Coronary artery (tissue), 2 donors: ENCODE data around the gene NAPEPLD.

ENCODE experiments used
- DNase-seq: peaks from one replicate; pipeline ENCODE4 v3.0.0-alpha.2; 2017; ENCODE audit warnings: low spot score
- H3K27ac ChIP-seq, 2 donors: fragments of 200-600 bp; sonication (generic); one replicate each; pipeline ENCODE4 v1.5.1; 2016 to 2019
- H3K4me3 ChIP-seq: fragments of 200-600 bp; sonication (generic); 2 replicates; pipeline ENCODE4 v1.5.1; 2016; ENCODE audit warnings: mild to moderate bottlenecking, moderate library complexity
- CTCF ChIP-seq: fragments of 200-600 bp; sonication (generic); IDR thresholded peaks from one replicate; pipeline ENCODE4 v1.5.1; 2019; ENCODE audit warnings: antibody characterized with exemption

NAPEPLD gene

GRCh38 chr7:103120362-103120761, 28.5 kb downstream of the NAPEPLD start:
- TF ChIP-seq CTCF: no peak
- Histone ChIP-seq H3K4me3 (no peak overlapping the region), H3K27ac (no peak overlapping the region)
- DNase-seq: no peak

GRCh38 chr7:103119791-103120291, 29.1 kb downstream of the NAPEPLD start:
- TF ChIP-seq CTCF: no peak
- no peak overlapping the region for H3K4me3 ChIP-seq
- DNase-seq: no peak

GRCh38 chr7:103117465-103117864, 31.4 kb downstream of the NAPEPLD start:
- H3K4me3 ChIP-seq: no peak overlapping the region
- no peak overlapping the region for H3K27ac ChIP-seq
- DNase-seq: no peak
- no peak for TF ChIP-seq CTCF

More at GRCh38 chr7:103119791-103120291, 29.1 kb downstream of the NAPEPLD start:
- no peak overlapping the region for H3K27ac ChIP-seq

GRCh38 chr7:103116991-103117390, 31.9 kb downstream of the NAPEPLD start:
- no peak overlapping the region for H3K4me3 ChIP-seq
- DNase-seq: no peak
- no peak overlapping the region for H3K27ac ChIP-seq
- TF ChIP-seq CTCF: no peak

GRCh38 chr7:103116511-103116910, 32.4 kb downstream of the NAPEPLD start:
- DNase-seq: no peak
- Histone ChIP-seq H3K4me3 (no peak overlapping the region), H3K27ac (no peak overlapping the region)
- no peak for TF ChIP-seq CTCF

- no peak for DNase-seq
- Histone ChIP-seq H3K27ac (no peak overlapping the region), H3K4me3 (no peak overlapping the region)
- no peak for TF ChIP-seq CTCF
Measured at GRCh38 chr7:103115771-103116170, 33.1 kb downstream of the NAPEPLD start.

GRCh38 chr7:103114576-103115008, 34.3 kb downstream of the NAPEPLD start:
- DNase-seq: no peak
- TF ChIP-seq CTCF: no peak
- no peak overlapping the region for H3K27ac ChIP-seq

More at GRCh38 chr7:103114576-103115008, 34.3 kb downstream of the NAPEPLD start:
- H3K4me3 ChIP-seq: no peak overlapping the region
